Stimulated activated naive CD8-positive, alpha-beta T cell treated with anti-CD3 and anti-CD28 coated beads, Interleukin-15, Interleukin-2, amounts not matched to agents 100 U/mL and 50 U/mL, for 24 hours (primary cell): ENCODE measurements around the gene CSF1.

Experiments used
- ATAC-seq: fragments of 150-1000 bp; cut with Tn5 transposase; one replicate; pipeline ENCODE4 v1.10.0; 2021
- DNase-seq: peaks from one replicate; pipeline ENCODE4 v3.0.0; 2021

CSF1 gene

GRCh38 chr1:109979489-109980091 lies 68.9 kb downstream of the CSF1 start:
- no peak for ATAC-seq

More at GRCh38 chr1:109979489-109980091, 68.9 kb downstream of the CSF1 start:
- no peak for DNase-seq
